Activated CD4-positive, alpha-beta T cell treated with anti-CD3 and anti-CD28 coated beads, Interleukin-2, Interleukin-4, amounts not matched to agents 100 ng/mL and 50 ng/mL, durations not matched to agents 16 hours and 8 hours (primary cell): Measurements from ENCODE around the gene DNAH3.
"Not testable (repeated sequence)": the region's sequence is repeated elsewhere in the genome, so short reads cannot be mapped to it uniquely, and the experiment has no call there.

Experiments used
- DNase-seq: peaks from one replicate; pipeline ENCODE4 v3.0.0-alpha.2; 2020; ENCODE audit warnings: low spot score

Gene DNAH3

GRCh38 chr16:21150375-21151001 is at the start of gene DNAH3:
DNAH3 (minus strand) TSS chr16:21150846; CDS start chr16:21150319, 527 bp downstream.
- DNase-seq: no peak

GRCh38 chr16:21199607-21200218 is 49.1 kb upstream of the DNAH3 start:
- no peak for DNase-seq

- no peak for DNase-seq
Observed at GRCh38 chr16:21197621-21198020, 47.0 kb upstream of the DNAH3 start.

GRCh38 chr16:21197112-21197511 is 46.5 kb upstream of the DNAH3 start:
- no peak for DNase-seq

- not testable (repeated sequence) for DNase-seq
Observed at GRCh38 chr16:21195330-21195729, 44.7 kb upstream of the DNAH3 start.

GRCh38 chr16:21194771-21195301 is 44.2 kb upstream of the DNAH3 start:
- DNase-seq: no peak

GRCh38 chr16:21192991-21193390 is 42.3 kb upstream of the DNAH3 start:
- DNase-seq: no peak

GRCh38 chr16:21190599-21190998 is 40.0 kb upstream of the DNAH3 start:
- DNase-seq: no peak

- no peak for DNase-seq
Observed at GRCh38 chr16:21190013-21190412, 39.4 kb upstream of the DNAH3 start.

- DNase-seq: no peak
Observed at GRCh38 chr16:21189311-21189710, 38.7 kb upstream of the DNAH3 start.

- DNase-seq: no peak
Observed at GRCh38 chr16:21186326-21186691, 35.7 kb upstream of the DNAH3 start.

GRCh38 chr16:21185659-21186325 is 35.1 kb upstream of the DNAH3 start:
- no peak for DNase-seq

- peak; percentile 28 for DNase-seq
Observed at GRCh38 chr16:21184834-21185233, 34.2 kb upstream of the DNAH3 start.

- DNase-seq: no peak
Observed at GRCh38 chr16:21183995-21184394, 33.3 kb upstream of the DNAH3 start.

GRCh38 chr16:21179983-21180365 is 29.3 kb upstream of the DNAH3 start:
- no peak for DNase-seq

- DNase-seq: no peak
Observed at GRCh38 chr16:21179126-21179982, 28.7 kb upstream of the DNAH3 start.

- no peak for DNase-seq
Observed at GRCh38 chr16:21175397-21175796, 24.8 kb upstream of the DNAH3 start.

GRCh38 chr16:21172650-21173049 is 22.0 kb upstream of the DNAH3 start:
- no peak for DNase-seq

GRCh38 chr16:21170116-21170515 is 19.5 kb upstream of the DNAH3 start:
- not testable (repeated sequence) for DNase-seq

- no peak for DNase-seq
Observed at GRCh38 chr16:21169249-21169981, 18.8 kb upstream of the DNAH3 start.

- no peak for DNase-seq
Observed at GRCh38 chr16:21167929-21168602, 17.4 kb upstream of the DNAH3 start.
